GM12878 (cell line): ENCODE results near the gene WDR17.

Source experiments
- HDGF ChIP-seq: fragments of 450-650 bp; IDR thresholded peaks from 2 replicates; pipeline ENCODE4 v1.6.1; 2016; ENCODE audit warnings: antibody characterized with exemption
- POLR2A ChIP-seq: IDR thresholded peaks from 2 replicates; pipeline ENCODE4 v1.6.1; 2011; ENCODE audit warnings: low read depth, mild to moderate bottlenecking, low read length
- RCOR1 ChIP-seq: conservative IDR thresholded peaks from 2 replicates; pipeline ENCODE4 v1.6.1; 2012; ENCODE audit warnings: low read depth, low read length, improper control_type of control experiment
- TAF1 ChIP-seq: IDR thresholded peaks from 2 replicates; pipeline ENCODE4 v1.6.1; 2011; ENCODE audit warnings: mild to moderate bottlenecking, low read depth, low read length, borderline replicate concordance
- TF ChIP-seq, protein P1 (sequence below), 3 experiments: IDR thresholded peaks in 2 of 3; conservative IDR thresholded peaks in 1 of 3; 2 replicates each; pipeline ENCODE4 v1.5.1; 2011; ENCODE audit warnings: low read depth in 3 of 3, low read length in 3 of 3, mild to moderate bottlenecking in 3 of 3, control low read depth in 2 of 3, moderate library complexity in 2 of 3, inconsistent platforms in 1 of 3, mixed read lengths in 1 of 3; ENCODE audit not compliant: control insufficient read depth in 2 of 3, insufficient read depth in 1 of 3; ENCODE audit errors: extremely low read depth in 1 of 3
- TF ChIP-seq, protein P2 (sequence below): fragments of 150-350 bp; IDR thresholded peaks from 2 replicates; pipeline ENCODE4 v1.6.1; 2016; ENCODE audit warnings: low read depth, low read length
- TF ChIP-seq, protein P3 (sequence below): IDR thresholded peaks from 2 replicates; pipeline ENCODE4 v1.6.1; 2012; ENCODE audit warnings: mild to moderate bottlenecking, low read depth, low read length

DNA sequence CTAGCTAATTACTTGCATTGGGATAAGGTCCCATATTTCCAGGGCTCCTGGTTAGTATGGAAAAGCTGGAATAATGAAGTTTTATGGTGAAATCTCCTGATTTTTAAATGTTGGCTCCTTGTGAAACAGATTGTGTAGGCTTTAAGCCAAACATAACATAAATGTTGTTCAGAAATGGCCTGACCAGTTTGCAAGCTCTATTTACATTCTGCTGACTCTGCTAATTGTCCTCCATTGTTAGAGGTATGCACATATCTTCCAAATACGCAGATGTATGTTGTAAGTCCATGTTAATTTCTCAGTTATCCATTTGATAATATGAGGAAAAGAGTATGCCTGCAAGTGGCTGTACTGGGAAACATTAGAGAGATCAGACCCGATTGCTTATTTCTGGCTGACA is 11.9 kb upstream of the WDR17 start:
- no peak for TF ChIP-seq TAF1
- TF ChIP-seq, protein P1, sequence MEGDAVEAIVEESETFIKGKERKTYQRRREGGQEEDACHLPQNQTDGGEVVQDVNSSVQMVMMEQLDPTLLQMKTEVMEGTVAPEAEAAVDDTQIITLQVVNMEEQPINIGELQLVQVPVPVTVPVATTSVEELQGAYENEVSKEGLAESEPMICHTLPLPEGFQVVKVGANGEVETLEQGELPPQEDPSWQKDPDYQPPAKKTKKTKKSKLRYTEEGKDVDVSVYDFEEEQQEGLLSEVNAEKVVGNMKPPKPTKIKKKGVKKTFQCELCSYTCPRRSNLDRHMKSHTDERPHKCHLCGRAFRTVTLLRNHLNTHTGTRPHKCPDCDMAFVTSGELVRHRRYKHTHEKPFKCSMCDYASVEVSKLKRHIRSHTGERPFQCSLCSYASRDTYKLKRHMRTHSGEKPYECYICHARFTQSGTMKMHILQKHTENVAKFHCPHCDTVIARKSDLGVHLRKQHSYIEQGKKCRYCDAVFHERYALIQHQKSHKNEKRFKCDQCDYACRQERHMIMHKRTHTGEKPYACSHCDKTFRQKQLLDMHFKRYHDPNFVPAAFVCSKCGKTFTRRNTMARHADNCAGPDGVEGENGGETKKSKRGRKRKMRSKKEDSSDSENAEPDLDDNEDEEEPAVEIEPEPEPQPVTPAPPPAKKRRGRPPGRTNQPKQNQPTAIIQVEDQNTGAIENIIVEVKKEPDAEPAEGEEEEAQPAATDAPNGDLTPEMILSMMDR (IDR thresholded peaks at IDR 0.05 in 2 of 3, conservative IDR thresholded peaks at IDR 0.05 in 1 of 3; ENCODE audit: control insufficient read depth in 2 of 3, extremely low read depth in 1 of 3, insufficient read depth in 1 of 3, low read depth in 3 of 3, low read length in 3 of 3) = no peak
- TF ChIP-seq, protein P2, sequence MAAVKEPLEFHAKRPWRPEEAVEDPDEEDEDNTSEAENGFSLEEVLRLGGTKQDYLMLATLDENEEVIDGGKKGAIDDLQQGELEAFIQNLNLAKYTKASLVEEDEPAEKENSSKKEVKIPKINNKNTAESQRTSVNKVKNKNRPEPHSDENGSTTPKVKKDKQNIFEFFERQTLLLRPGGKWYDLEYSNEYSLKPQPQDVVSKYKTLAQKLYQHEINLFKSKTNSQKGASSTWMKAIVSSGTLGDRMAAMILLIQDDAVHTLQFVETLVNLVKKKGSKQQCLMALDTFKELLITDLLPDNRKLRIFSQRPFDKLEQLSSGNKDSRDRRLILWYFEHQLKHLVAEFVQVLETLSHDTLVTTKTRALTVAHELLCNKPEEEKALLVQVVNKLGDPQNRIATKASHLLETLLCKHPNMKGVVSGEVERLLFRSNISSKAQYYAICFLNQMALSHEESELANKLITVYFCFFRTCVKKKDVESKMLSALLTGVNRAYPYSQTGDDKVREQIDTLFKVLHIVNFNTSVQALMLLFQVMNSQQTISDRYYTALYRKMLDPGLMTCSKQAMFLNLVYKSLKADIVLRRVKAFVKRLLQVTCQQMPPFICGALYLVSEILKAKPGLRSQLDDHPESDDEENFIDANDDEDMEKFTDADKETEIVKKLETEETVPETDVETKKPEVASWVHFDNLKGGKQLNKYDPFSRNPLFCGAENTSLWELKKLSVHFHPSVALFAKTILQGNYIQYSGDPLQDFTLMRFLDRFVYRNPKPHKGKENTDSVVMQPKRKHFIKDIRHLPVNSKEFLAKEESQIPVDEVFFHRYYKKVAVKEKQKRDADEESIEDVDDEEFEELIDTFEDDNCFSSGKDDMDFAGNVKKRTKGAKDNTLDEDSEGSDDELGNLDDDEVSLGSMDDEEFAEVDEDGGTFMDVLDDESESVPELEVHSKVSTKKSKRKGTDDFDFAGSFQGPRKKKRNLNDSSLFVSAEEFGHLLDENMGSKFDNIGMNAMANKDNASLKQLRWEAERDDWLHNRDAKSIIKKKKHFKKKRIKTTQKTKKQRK = no peak
- TF ChIP-seq, protein P3, sequence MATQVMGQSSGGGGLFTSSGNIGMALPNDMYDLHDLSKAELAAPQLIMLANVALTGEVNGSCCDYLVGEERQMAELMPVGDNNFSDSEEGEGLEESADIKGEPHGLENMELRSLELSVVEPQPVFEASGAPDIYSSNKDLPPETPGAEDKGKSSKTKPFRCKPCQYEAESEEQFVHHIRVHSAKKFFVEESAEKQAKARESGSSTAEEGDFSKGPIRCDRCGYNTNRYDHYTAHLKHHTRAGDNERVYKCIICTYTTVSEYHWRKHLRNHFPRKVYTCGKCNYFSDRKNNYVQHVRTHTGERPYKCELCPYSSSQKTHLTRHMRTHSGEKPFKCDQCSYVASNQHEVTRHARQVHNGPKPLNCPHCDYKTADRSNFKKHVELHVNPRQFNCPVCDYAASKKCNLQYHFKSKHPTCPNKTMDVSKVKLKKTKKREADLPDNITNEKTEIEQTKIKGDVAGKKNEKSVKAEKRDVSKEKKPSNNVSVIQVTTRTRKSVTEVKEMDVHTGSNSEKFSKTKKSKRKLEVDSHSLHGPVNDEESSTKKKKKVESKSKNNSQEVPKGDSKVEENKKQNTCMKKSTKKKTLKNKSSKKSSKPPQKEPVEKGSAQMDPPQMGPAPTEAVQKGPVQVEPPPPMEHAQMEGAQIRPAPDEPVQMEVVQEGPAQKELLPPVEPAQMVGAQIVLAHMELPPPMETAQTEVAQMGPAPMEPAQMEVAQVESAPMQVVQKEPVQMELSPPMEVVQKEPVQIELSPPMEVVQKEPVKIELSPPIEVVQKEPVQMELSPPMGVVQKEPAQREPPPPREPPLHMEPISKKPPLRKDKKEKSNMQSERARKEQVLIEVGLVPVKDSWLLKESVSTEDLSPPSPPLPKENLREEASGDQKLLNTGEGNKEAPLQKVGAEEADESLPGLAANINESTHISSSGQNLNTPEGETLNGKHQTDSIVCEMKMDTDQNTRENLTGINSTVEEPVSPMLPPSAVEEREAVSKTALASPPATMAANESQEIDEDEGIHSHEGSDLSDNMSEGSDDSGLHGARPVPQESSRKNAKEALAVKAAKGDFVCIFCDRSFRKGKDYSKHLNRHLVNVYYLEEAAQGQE = no peak
- TF ChIP-seq POLR2A = no peak
- TF ChIP-seq RCOR1 = no peak
- TF ChIP-seq HDGF = no peak
